ENCODE results near the gene DHRSX.

GRCh38 chrX:2348211-2348610 is 152.6 kb downstream of the DHRSX start:
- TF ChIP-seq ELK1 (IDR thresholded peaks at IDR 0.05; ENCODE audit: low read depth, low read length) (no peak), PBX3 (IDR thresholded peaks at IDR 0.05; ENCODE audit: insufficient replicate concordance, low read depth, low read length) (no peak), CTCF (IDR thresholded peaks at IDR 0.05 in 2 of 3, conservative IDR thresholded peaks at IDR 0.05 in 1 of 3; ENCODE audit: control insufficient read depth in 2 of 3, extremely low read depth in 1 of 3, insufficient read depth in 1 of 3, low read depth in 3 of 3, low read length in 3 of 3) (no peak), POLR2A (IDR thresholded peaks at IDR 0.05; ENCODE audit: low read depth, low read length) (no peak), MXI1 (IDR thresholded peaks at IDR 0.05; ENCODE audit: low read depth, low read length) (no peak), TARDBP (IDR thresholded peaks at IDR 0.05; ENCODE audit: borderline replicate concordance) (no peak), RFX5 (IDR thresholded peaks at IDR 0.05; ENCODE audit: low read depth, low read length) (no peak)
